WI38 (cell line): ENCODE data around the gene SH2D6.

Experiments used
- H3K4me3 ChIP-seq: 2 replicates; pipeline ENCODE4 v1.5.1; 2011; ENCODE audit warnings: low read depth, mild to moderate bottlenecking, control low read depth, low read length
- CTCF ChIP-seq: IDR thresholded peaks from 2 replicates; pipeline ENCODE4 v1.5.1; 2012; ENCODE audit warnings: low read depth, mild to moderate bottlenecking, control low read depth, low read length

Gene SH2D6

GRCh38 chr2:85441864-85442263 lies 23.4 kb downstream of the SH2D6 start:
- H3K4me3 ChIP-seq: no peak overlapping the region
- no peak for TF ChIP-seq CTCF

- H3K4me3 ChIP-seq: no peak overlapping the region
- no peak for TF ChIP-seq CTCF
Observed at GRCh38 chr2:85444629-85445172, 26.2 kb downstream of the SH2D6 start.

GRCh38 chr2:85445316-85446295 lies 27.1 kb downstream of the SH2D6 start:
- no peak for TF ChIP-seq CTCF
- no peak overlapping the region for H3K4me3 ChIP-seq

GRCh38 chr2:85446296-85447221 lies 28.0 kb downstream of the SH2D6 start:
- TF ChIP-seq CTCF: no peak
- no peak overlapping the region for H3K4me3 ChIP-seq

GRCh38 chr2:85447222-85447585 lies 28.7 kb downstream of the SH2D6 start:
- H3K4me3 ChIP-seq: no peak overlapping the region
- no peak for TF ChIP-seq CTCF

- no peak for TF ChIP-seq CTCF
- no peak overlapping the region for H3K4me3 ChIP-seq
Observed at GRCh38 chr2:85448461-85449213, 30.1 kb downstream of the SH2D6 start.
